ENCODE results near the gene UMODL1. TPM values are rescaled to one million over a fixed set of nuclear protein-coding genes. Genes with fewer than 3 reads are reported as not detected.

The UMODL1 gene
- total and polyA plus RNA-seq, 5 donors from 2014 or later, result 0.05 to 0.35 (median 0.07) TPM; not detected in 1

DNA sequence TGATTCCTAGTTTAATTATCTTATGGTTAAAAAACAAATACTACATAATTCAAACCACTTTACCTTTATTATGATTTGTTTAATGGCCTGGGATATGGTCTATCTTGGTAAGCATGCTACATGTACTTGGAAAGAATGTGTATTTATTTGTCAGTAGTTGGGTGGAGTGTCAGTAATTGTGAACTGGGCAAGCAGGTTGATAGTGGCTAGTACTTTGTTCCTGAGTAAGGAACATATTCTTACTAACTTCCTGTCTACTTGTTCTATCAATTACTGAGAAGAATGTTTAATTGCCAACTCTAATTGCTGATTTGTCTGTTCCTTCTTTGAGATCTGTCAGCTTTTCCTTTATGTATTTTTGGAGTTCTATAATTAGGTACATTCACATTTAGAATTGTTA, 98.6 kb downstream of the UMODL1 start:
- Histone ChIP-seq H3K27ac (ENCODE audit: insufficient read depth, low read length, poor library complexity, severe bottlenecking) (no peak overlapping the region), H3K4me1 (ENCODE audit: control insufficient read depth, insufficient read depth, low read length, poor library complexity, severe bottlenecking) (no peaks in the 10 kb centered on the region), H3K27me3 (ENCODE audit: control insufficient read depth, insufficient read depth, low read length) (no peaks in the 10 kb centered on the region), H3K36me3 (ENCODE audit: control insufficient read depth, insufficient read depth, low read length) (no peaks in the 10 kb centered on the region), H3K4me3 (ENCODE audit: low read depth, low read length) (no peak overlapping the region), H3K9me3 (ENCODE audit: control insufficient read depth in 2 of 2, low read length in 2 of 2) (no peaks in the 10 kb centered on the region)
- H3K36me3 Mint-ChIP-seq, result no peaks in the 10 kb centered on the region
- peak overlapping the region in 1 of 3 donors; percentile 43 for H3K27ac Mint-ChIP-seq
- ATAC-seq (ENCODE audit: low read depth in 2 of 2), result no peak
- no peak overlapping the region for H3K4me3 Mint-ChIP-seq
- H3K4me1 Mint-ChIP-seq, result peaks cover 0 to 11% (median 5%) of the 10 kb centered on the region in 4 donors
- H3K27me3 Mint-ChIP-seq, result peaks cover 4% of the 10 kb centered on the region
- no peak for DNase-seq
- H3K9me3 Mint-ChIP-seq, result no peaks in the 10 kb centered on the region

GRCh38 chr21:42171091-42172053, 100.3 kb downstream of the UMODL1 start:
- no peaks in the 10 kb centered on the region for H3K36me3 ChIP-seq (ENCODE audit: control insufficient read depth, insufficient read depth, low read length)
- H3K4me3 Mint-ChIP-seq, result no peak overlapping the region
- peaks cover 9% of the 10 kb centered on the region for H3K27me3 Mint-ChIP-seq
- no peaks in the 10 kb centered on the region for H3K9me3 Mint-ChIP-seq
- H3K4me3 ChIP-seq (ENCODE audit: low read depth, low read length), result no peak overlapping the region
- H3K4me1 Mint-ChIP-seq, result peaks cover 0 to 11% (median 5%) of the 10 kb centered on the region in 4 donors
- H3K9me3 ChIP-seq (ENCODE audit: control insufficient read depth in 2 of 2, low read length in 2 of 2), result no peaks in the 10 kb centered on the region
- H3K36me3 Mint-ChIP-seq, result no peaks in the 10 kb centered on the region
- H3K27ac ChIP-seq (ENCODE audit: insufficient read depth, low read length, poor library complexity, severe bottlenecking), result no peak overlapping the region
- no peaks in the 10 kb centered on the region for H3K4me1 ChIP-seq (ENCODE audit: control insufficient read depth, insufficient read depth, low read length, poor library complexity, severe bottlenecking)
- DNase-seq, result no peak
- no peaks in the 10 kb centered on the region for H3K27me3 ChIP-seq (ENCODE audit: control insufficient read depth, insufficient read depth, low read length)
- no peak for ATAC-seq (ENCODE audit: low read depth in 2 of 2)
- peak overlapping the region in 1 of 3 donors; percentile 39 for H3K27ac Mint-ChIP-seq

DNA sequence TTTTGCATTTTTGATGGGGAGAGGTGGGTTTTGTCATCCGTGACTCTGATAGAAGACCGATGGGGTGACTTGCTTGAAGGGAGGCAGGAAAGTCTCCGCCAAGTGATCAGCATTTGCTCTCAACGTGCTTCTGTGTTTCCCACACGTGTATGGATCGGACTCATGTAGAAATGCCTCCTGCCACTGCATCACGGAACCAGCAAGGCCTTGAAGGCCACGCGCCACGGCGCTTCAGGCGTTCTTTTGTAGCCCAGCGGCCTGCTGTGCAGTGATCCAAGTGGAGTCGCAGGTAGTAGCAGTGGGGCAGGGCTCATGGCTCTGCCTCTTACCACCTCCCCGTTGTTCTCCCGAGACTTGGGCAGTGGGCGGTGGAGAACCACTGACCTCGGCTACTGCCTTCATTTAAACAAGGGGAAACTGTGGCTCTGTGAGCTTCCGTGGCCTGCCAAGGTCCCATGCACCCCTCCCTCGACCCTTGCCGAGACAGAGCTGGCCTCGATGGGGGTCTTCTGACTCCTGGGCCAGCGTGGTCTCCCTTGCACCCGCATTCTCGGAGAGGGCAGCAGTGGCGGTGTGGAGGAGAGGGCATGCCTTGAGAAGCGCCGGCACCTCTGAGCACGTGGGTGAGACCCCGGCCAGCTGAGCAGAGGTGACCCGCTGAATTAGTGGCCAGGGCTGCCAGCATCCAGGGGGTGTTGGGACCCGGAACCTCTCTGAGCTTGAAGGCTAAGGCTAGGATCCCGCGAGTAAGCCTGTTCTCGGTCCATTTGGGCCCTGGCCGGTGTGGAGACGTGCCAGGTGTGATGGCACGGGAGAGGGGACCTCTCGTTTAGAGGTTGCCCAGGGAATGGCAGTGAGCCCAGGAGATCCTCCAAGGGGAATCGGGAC, 101.7 kb downstream of the UMODL1 start:
- H3K36me3 Mint-ChIP-seq, result no peaks in the 10 kb centered on the region
- no peak overlapping the region for H3K27ac ChIP-seq (ENCODE audit: insufficient read depth, low read length, poor library complexity, severe bottlenecking)
- no peak overlapping the region for H3K4me3 Mint-ChIP-seq
- DNase-seq, result no peak
- H3K36me3 ChIP-seq (ENCODE audit: control insufficient read depth, insufficient read depth, low read length), result no peaks in the 10 kb centered on the region
- H3K27me3 Mint-ChIP-seq, result peaks cover 9% of the 10 kb centered on the region
- H3K9me3 ChIP-seq (ENCODE audit: control insufficient read depth in 2 of 2, low read length in 2 of 2), result no peaks in the 10 kb centered on the region
- H3K4me1 ChIP-seq (ENCODE audit: control insufficient read depth, insufficient read depth, low read length, poor library complexity, severe bottlenecking), result no peaks in the 10 kb centered on the region
- no peak overlapping the region for H3K4me3 ChIP-seq (ENCODE audit: low read depth, low read length)
- peaks cover 0 to 12% (median 5%) of the 10 kb centered on the region in 4 donors for H3K4me1 Mint-ChIP-seq
- no peak overlapping the region for H3K27ac Mint-ChIP-seq
- no peaks in the 10 kb centered on the region for H3K27me3 ChIP-seq (ENCODE audit: control insufficient read depth, insufficient read depth, low read length)
- ATAC-seq (ENCODE audit: low read depth in 2 of 2), result no peak
- no peaks in the 10 kb centered on the region for H3K9me3 Mint-ChIP-seq

- Histone ChIP-seq H3K36me3 (ENCODE audit: control insufficient read depth, insufficient read depth, low read length) (no peaks in the 10 kb centered on the region), H3K27me3 (ENCODE audit: control insufficient read depth, insufficient read depth, low read length) (no peaks in the 10 kb centered on the region), H3K4me3 (ENCODE audit: low read depth, low read length) (no peak overlapping the region), H3K4me1 (ENCODE audit: control insufficient read depth, insufficient read depth, low read length, poor library complexity, severe bottlenecking) (no peaks in the 10 kb centered on the region), H3K27ac (ENCODE audit: insufficient read depth, low read length, poor library complexity, severe bottlenecking) (no peak overlapping the region), H3K9me3 (ENCODE audit: control insufficient read depth in 2 of 2, low read length in 2 of 2) (no peaks in the 10 kb centered on the region)
- Mint-ChIP-seq H3K4me1 (peaks cover 0 to 12% (median 5%) of the 10 kb centered on the region in 4 donors), H3K36me3 (no peaks in the 10 kb centered on the region), H3K27me3 (peaks cover 18% of the 10 kb centered on the region), H3K4me3 (no peak overlapping the region), H3K27ac (no peak overlapping the region), H3K9me3 (no peaks in the 10 kb centered on the region)
- DNase-seq (no peak), ATAC-seq (ENCODE audit: low read depth in 2 of 2) (no peak)
Measured at GRCh38 chr21:42174173-42174572, 103.1 kb downstream of the UMODL1 start.

DNA sequence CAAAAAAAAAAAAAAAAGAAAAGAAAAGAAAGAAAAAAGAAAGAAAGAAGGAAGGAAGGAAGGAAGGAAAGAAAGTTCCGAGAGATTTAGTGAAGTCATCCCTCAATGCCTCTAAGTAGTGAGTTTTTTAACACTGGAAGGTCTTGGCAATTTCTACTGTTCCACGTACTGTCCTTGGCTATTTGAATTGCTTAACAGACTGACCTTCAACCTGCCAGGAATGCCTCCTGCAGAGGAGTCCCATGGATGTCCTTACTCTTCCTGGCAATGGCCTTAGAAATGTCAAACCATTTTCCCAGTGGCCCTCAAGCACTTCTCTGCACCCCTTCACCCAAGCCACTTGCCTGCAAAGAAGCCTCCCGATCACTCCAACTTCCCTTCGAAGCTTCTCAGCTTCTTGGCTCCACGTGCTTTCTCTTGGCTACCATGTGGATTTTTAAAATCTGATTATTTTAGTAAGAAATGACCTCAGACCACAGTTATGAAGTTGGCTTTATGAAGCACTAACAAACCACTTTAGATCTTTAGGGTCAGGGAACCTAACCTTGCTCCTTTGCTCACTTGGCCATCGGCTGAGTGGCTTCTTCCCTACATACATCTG, 104.1 kb downstream of the UMODL1 start:
- H3K4me3 ChIP-seq (ENCODE audit: low read depth, low read length), result no peak overlapping the region
- no peak overlapping the region for H3K27ac Mint-ChIP-seq
- ATAC-seq (ENCODE audit: low read depth in 2 of 2), result no peak
- H3K27ac ChIP-seq (ENCODE audit: insufficient read depth, low read length, poor library complexity, severe bottlenecking), result no peak overlapping the region
- H3K27me3 ChIP-seq (ENCODE audit: control insufficient read depth, insufficient read depth, low read length), result no peaks in the 10 kb centered on the region
- H3K4me3 Mint-ChIP-seq, result no peak overlapping the region
- no peaks in the 10 kb centered on the region for H3K36me3 ChIP-seq (ENCODE audit: control insufficient read depth, insufficient read depth, low read length)
- no peak for DNase-seq
- H3K9me3 ChIP-seq (ENCODE audit: control insufficient read depth in 2 of 2, low read length in 2 of 2), result no peaks in the 10 kb centered on the region
- H3K4me1 ChIP-seq (ENCODE audit: control insufficient read depth, insufficient read depth, low read length, poor library complexity, severe bottlenecking), result no peaks in the 10 kb centered on the region
- peaks cover 18% of the 10 kb centered on the region for H3K27me3 Mint-ChIP-seq
- H3K36me3 Mint-ChIP-seq, result no peaks in the 10 kb centered on the region
- H3K9me3 Mint-ChIP-seq, result no peaks in the 10 kb centered on the region
- peaks cover 0 to 7% (median 2%) of the 10 kb centered on the region in 4 donors for H3K4me1 Mint-ChIP-seq

DNA sequence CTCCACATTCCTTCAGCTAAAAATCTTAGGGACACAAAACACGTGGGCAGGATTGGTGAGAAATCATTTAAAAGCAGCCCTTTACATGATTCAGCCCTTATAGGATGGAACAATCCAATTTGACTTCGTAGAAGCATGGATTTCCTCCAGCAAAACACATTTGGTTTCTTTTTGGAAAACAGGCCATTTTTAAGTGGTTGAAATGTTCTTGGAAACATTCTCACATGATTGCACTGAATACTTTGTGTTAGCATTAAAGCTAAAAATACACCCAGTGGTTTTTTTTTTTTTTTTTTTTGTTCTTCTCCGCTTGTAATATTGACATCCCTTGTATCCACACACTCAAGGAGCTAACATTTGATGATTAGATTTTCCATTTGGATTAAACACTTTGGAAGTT, 105.7 kb downstream of the UMODL1 start:
- Histone ChIP-seq H3K27me3 (ENCODE audit: control insufficient read depth, insufficient read depth, low read length) (no peaks in the 10 kb centered on the region), H3K27ac (ENCODE audit: insufficient read depth, low read length, poor library complexity, severe bottlenecking) (no peak overlapping the region), H3K4me3 (ENCODE audit: low read depth, low read length) (no peak overlapping the region), H3K4me1 (ENCODE audit: control insufficient read depth, insufficient read depth, low read length, poor library complexity, severe bottlenecking) (no peaks in the 10 kb centered on the region), H3K9me3 (ENCODE audit: control insufficient read depth in 2 of 2, low read length in 2 of 2) (no peaks in the 10 kb centered on the region), H3K36me3 (ENCODE audit: control insufficient read depth, insufficient read depth, low read length) (no peaks in the 10 kb centered on the region)
- Mint-ChIP-seq H3K4me3 (no peak overlapping the region), H3K9me3 (no peaks in the 10 kb centered on the region), H3K27ac (no peak overlapping the region), H3K4me1 (peaks cover 0 to 3% (median 0%) of the 10 kb centered on the region in 4 donors), H3K36me3 (no peaks in the 10 kb centered on the region), H3K27me3 (peaks cover 18% of the 10 kb centered on the region)
- ATAC-seq (ENCODE audit: low read depth in 2 of 2), result no peak
- no peak for DNase-seq

DNA sequence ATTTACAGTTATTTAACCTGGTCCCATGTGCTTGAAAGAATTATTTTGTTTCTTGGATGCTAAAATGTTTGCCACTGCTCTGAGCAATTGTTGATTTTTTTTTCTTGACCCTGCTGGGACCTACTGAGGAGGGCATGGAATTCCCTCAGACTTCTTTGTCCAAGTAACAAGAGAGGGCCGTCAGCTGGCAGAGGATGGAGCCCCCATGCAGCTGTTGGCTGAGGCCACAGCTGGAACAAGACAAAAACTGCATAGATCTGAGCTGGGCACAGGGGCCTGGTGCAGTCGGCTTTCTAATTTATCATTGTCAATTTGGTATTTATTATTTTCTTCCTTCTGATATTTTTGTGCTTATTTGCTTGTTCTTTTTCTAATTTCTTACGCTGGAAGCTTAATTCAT, 108.2 kb downstream of the UMODL1 start:
- Mint-ChIP-seq H3K27me3 (peaks cover 15% of the 10 kb centered on the region), H3K27ac (peak overlapping the region in 1 of 3 donors; percentile 14), H3K9me3 (no peaks in the 10 kb centered on the region), H3K4me3 (no peak overlapping the region), H3K4me1 (peaks cover 0 to 1% (median 0%) of the 10 kb centered on the region in 4 donors), H3K36me3 (no peaks in the 10 kb centered on the region)
- Histone ChIP-seq H3K27ac (ENCODE audit: insufficient read depth, low read length, poor library complexity, severe bottlenecking) (no peak overlapping the region), H3K27me3 (ENCODE audit: control insufficient read depth, insufficient read depth, low read length) (no peaks in the 10 kb centered on the region), H3K4me3 (ENCODE audit: low read depth, low read length) (no peak overlapping the region), H3K4me1 (ENCODE audit: control insufficient read depth, insufficient read depth, low read length, poor library complexity, severe bottlenecking) (no peaks in the 10 kb centered on the region), H3K9me3 (ENCODE audit: control insufficient read depth in 2 of 2, low read length in 2 of 2) (no peaks in the 10 kb centered on the region), H3K36me3 (ENCODE audit: control insufficient read depth, insufficient read depth, low read length) (no peaks in the 10 kb centered on the region)
- DNase-seq, result no peak
- no peak for ATAC-seq (ENCODE audit: low read depth in 2 of 2)
